Measurements from ENCODE around the gene MFAP2.

Gene MFAP2

DNA sequence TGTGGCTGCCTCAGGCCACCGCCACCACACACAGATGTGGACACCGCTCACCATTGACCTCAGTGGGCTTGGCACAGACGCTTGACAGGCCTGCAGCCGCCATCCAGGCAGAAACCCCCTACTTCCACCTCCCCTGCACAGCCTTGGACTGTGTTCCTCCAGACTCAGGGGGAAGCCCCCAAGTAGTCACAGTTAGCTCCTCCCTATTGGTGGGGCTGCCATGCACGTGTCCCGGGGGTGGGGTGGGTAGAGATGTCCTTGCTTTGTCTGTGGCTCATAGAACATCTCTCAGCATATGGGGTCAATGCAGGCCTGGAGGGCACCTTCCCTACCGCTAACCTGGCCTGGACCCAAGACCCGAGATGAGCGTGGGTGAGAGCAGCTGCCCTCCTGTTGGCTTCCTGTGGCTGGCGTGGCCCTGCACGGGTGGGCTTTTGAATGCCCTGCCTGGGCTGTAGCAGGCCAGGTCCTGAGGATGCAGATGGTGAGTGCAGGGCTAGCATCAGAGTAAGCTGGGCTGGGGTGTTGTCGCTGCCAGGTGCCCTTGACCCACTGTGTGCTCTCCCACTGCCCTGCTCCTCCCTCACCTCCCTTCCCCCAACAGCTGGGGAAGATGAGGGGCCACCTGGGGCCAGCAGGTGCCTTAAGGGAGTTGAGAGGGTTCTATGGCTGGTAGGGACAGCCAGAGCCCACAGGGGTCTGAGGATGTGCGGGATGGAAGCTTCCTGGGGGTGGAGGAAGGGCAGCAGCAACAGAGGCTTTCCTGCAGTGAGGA, 52.5 kb downstream of the MFAP2 start:
- no peak for FAIRE-seq
- TF ChIP-seq TAF1 (IDR thresholded peaks at IDR 0.05; ENCODE audit: borderline replicate concordance, low read depth, low read length) (no peak), POLR2A (IDR thresholded peaks at IDR 0.05; ENCODE audit: low read depth, low read length) (no peak), POLR2AphosphoS5 (IDR thresholded peaks at IDR 0.05; ENCODE audit: low read depth, low read length) (no peak)
- DNase-seq (ENCODE audit: insufficient read length) = no peak

DNA sequence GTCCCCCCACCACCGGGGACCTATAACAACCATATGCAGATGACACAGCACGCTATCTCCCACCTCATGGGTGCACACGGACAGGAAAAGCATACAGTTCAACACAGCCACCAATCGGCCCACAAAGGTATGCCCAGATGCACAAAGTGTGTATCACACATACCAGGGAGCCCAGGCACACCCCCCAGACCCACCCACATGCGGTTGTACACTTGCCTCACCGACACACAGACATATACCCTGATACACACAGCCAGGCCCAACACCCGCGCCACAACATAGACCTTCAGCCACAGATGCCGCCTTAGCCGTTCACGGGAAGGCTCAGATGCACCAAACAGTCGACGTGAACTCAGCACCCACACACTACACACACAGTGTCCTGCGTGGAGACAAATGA, 53.2 kb downstream of the MFAP2 start:
- DNase-seq (ENCODE audit: insufficient read length) (no peak), FAIRE-seq (no peak)
- TF ChIP-seq POLR2A (IDR thresholded peaks at IDR 0.05; ENCODE audit: low read depth, low read length) (no peak), TAF1 (IDR thresholded peaks at IDR 0.05; ENCODE audit: borderline replicate concordance, low read depth, low read length) (no peak), POLR2AphosphoS5 (IDR thresholded peaks at IDR 0.05; ENCODE audit: low read depth, low read length) (no peak)

GRCh38 chr1:16926491-16927073, 53.8 kb downstream of the MFAP2 start:
- TF ChIP-seq POLR2A (IDR thresholded peaks at IDR 0.05; ENCODE audit: low read depth, low read length) (no peak), TAF1 (IDR thresholded peaks at IDR 0.05; ENCODE audit: borderline replicate concordance, low read depth, low read length) (no peak), POLR2AphosphoS5 (IDR thresholded peaks at IDR 0.05; ENCODE audit: low read depth, low read length) (no peak)
- no peak for DNase-seq (ENCODE audit: insufficient read length)
- FAIRE-seq = no peak

- no peak for FAIRE-seq
- DNase-seq (ENCODE audit: insufficient read length) = no peak
- TF ChIP-seq POLR2A (IDR thresholded peaks at IDR 0.05; ENCODE audit: low read depth, low read length) = no peak
Measured at GRCh38 chr1:16925635-16926490, 54.6 kb downstream of the MFAP2 start.

DNA sequence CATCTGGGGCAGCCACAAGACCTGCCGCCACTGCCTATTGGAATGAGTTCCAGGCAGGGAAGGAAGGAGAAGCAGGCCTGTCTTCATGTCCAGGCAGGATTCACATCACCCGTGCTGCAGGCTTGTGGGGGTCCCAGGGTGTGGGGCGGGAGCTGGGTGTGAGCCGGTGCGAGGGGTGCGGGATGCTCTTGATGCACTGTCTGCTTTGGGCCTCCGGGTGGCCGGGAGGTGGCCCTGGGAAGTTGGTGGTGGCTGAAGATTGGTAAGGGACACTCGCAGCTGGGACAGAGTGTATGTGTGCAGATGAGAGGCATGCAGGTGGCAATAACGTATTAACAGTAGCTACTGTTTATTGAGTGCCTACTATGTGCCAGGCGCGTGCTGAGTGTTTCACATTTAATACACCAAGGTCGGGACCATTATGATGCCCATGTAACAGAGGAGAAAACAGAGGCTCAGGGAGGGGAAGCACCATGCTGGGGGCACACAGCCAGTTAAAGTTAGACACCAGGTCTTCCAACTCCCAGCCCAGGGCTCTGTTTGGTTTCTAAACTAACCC, 55.4 kb downstream of the MFAP2 start:
- DNase-seq (ENCODE audit: insufficient read length) (no peak), FAIRE-seq (no peak)
- TF ChIP-seq POLR2AphosphoS5 (IDR thresholded peaks at IDR 0.05; ENCODE audit: low read depth, low read length) (no peak), POLR2A (IDR thresholded peaks at IDR 0.05; ENCODE audit: low read depth, low read length) (no peak), TAF1 (IDR thresholded peaks at IDR 0.05; ENCODE audit: borderline replicate concordance, low read depth, low read length) (no peak)
